Raji (cell line): ENCODE data around the gene SPATA6.

Experiments
- POLR2A ChIP-seq: IDR thresholded peaks from 2 replicates; pipeline ENCODE4 v1.6.1; 2011; ENCODE audit warnings: low read depth, low read length, control low read depth; ENCODE audit not compliant: insufficient read depth

SPATA6 gene

GRCh38 chr1:48471691-48472576 lies at the start of gene SPATA6:
Gene SPATA6, minus strand, starts transcription at chr1:48472204. Its CDS starts 196 bp downstream, at chr1:48472008.
- TF ChIP-seq POLR2A: no peak

- TF ChIP-seq POLR2A: no peak
Measured at GRCh38 chr1:48506870-48507269, 34.9 kb upstream of the SPATA6 start.

GRCh38 chr1:48500541-48501450 lies 28.8 kb upstream of the SPATA6 start:
- TF ChIP-seq POLR2A: no peak

- no peak for TF ChIP-seq POLR2A
Measured at GRCh38 chr1:48499211-48499735, 27.3 kb upstream of the SPATA6 start.

- TF ChIP-seq POLR2A: no peak
Measured at GRCh38 chr1:48498096-48498791, 26.2 kb upstream of the SPATA6 start.

GRCh38 chr1:48495911-48496310 lies 23.9 kb upstream of the SPATA6 start:
- TF ChIP-seq POLR2A: no peak

GRCh38 chr1:48495166-48495565 lies 23.2 kb upstream of the SPATA6 start:
- TF ChIP-seq POLR2A: no peak

- no peak for TF ChIP-seq POLR2A
Measured at GRCh38 chr1:48493970-48494769, 22.2 kb upstream of the SPATA6 start.

GRCh38 chr1:48493041-48493440 lies 21.0 kb upstream of the SPATA6 start:
- TF ChIP-seq POLR2A: no peak

GRCh38 chr1:48492392-48492791 lies 20.4 kb upstream of the SPATA6 start:
- TF ChIP-seq POLR2A: no peak

GRCh38 chr1:48488721-48489120 lies 16.7 kb upstream of the SPATA6 start:
- TF ChIP-seq POLR2A: no peak

- no peak for TF ChIP-seq POLR2A
Measured at GRCh38 chr1:48480504-48480903, 8.5 kb upstream of the SPATA6 start.

- no peak for TF ChIP-seq POLR2A
Measured at GRCh38 chr1:48472638-48473037, 634 bp upstream of the SPATA6 start.
